ENCODE data around the gene GGTLC1. TPM values are rescaled to one million over a fixed set of nuclear protein-coding genes. Genes with fewer than 3 reads are reported as not detected.
"Not testable (repeated sequence)": the region's sequence is repeated elsewhere in the genome, so short reads cannot be mapped to it uniquely, and the experiment has no call there.

The GGTLC1 gene
- total RNA-seq, 2 donors from 2014 or later: not detected

- not testable (repeated sequence) for H3K9me3 ChIP-seq, H3K27ac ChIP-seq, H3K4me1 ChIP-seq, H3K4me3 ChIP-seq, H3K36me3 ChIP-seq, H3K27me3 ChIP-seq
- peak; percentile 28 for DNase-seq (ENCODE audit: low spot score)
Measured at GRCh38 chr20:23986310-23986709, 2.3 kb downstream of the GGTLC1 start.

GRCh38 chr20:23985790-23986225 is 2.8 kb downstream of the GGTLC1 start:
- peak; percentile 5 for DNase-seq (ENCODE audit: low spot score)
- not testable (repeated sequence) for H3K4me3 ChIP-seq, H3K4me1 ChIP-seq

GRCh38 chr20:23985066-23985789 is 3.4 kb downstream of the GGTLC1 start:
- H3K4me3 ChIP-seq, H3K9me3 ChIP-seq, H3K4me1 ChIP-seq, H3K36me3 ChIP-seq, H3K27me3 ChIP-seq, H3K27ac ChIP-seq: not testable (repeated sequence)
- DNase-seq (ENCODE audit: low spot score): peak; percentile 21

More at GRCh38 chr20:23985790-23986225, 2.8 kb downstream of the GGTLC1 start:
- not testable (repeated sequence) for H3K27me3 ChIP-seq, H3K27ac ChIP-seq, H3K9me3 ChIP-seq, H3K36me3 ChIP-seq

GRCh38 chr20:23984476-23985023 is 4.0 kb downstream of the GGTLC1 start:
- not testable (repeated sequence) for H3K27ac ChIP-seq, H3K27me3 ChIP-seq, H3K4me1 ChIP-seq, H3K36me3 ChIP-seq, H3K4me3 ChIP-seq, H3K9me3 ChIP-seq
- TF ChIP-seq CTCF (IDR thresholded peaks at IDR 0.05): peak in 1 of 2 donors; percentile 19
- peak; percentile 58 for DNase-seq (ENCODE audit: low spot score)

- H3K27ac ChIP-seq, H3K4me3 ChIP-seq, H3K36me3 ChIP-seq, H3K27me3 ChIP-seq, H3K9me3 ChIP-seq, H3K4me1 ChIP-seq: not testable (repeated sequence)
- DNase-seq (ENCODE audit: low spot score): peak; percentile 55
Measured at GRCh38 chr20:23982112-23983018, 6.2 kb downstream of the GGTLC1 start.

- H3K4me1 ChIP-seq, H3K9me3 ChIP-seq, H3K27ac ChIP-seq, H3K27me3 ChIP-seq, H3K36me3 ChIP-seq, H3K4me3 ChIP-seq: not testable (repeated sequence)
- DNase-seq (ENCODE audit: low spot score): peak; percentile 38
Measured at GRCh38 chr20:23981526-23981925, 7.1 kb downstream of the GGTLC1 start.

- H3K4me3 ChIP-seq, H3K27ac ChIP-seq: not testable (repeated sequence)
- DNase-seq (ENCODE audit: low spot score): peak; percentile 58
Measured at GRCh38 chr20:23981014-23981413, 7.6 kb downstream of the GGTLC1 start.

GRCh38 chr20:23979899-23980811 is 8.4 kb downstream of the GGTLC1 start:
- not testable (repeated sequence) for H3K36me3 ChIP-seq, H3K27me3 ChIP-seq, H3K27ac ChIP-seq, H3K4me1 ChIP-seq, H3K9me3 ChIP-seq, H3K4me3 ChIP-seq
- DNase-seq (ENCODE audit: low spot score): peak; percentile 50

More at GRCh38 chr20:23981014-23981413, 7.6 kb downstream of the GGTLC1 start:
- not testable (repeated sequence) for H3K36me3 ChIP-seq, H3K27me3 ChIP-seq, H3K4me1 ChIP-seq, H3K9me3 ChIP-seq

- not testable (repeated sequence) for H3K4me3 ChIP-seq, H3K9me3 ChIP-seq, H3K4me1 ChIP-seq, H3K36me3 ChIP-seq, H3K27ac ChIP-seq, H3K27me3 ChIP-seq
- DNase-seq (ENCODE audit: low spot score): peak; percentile 34
Measured at GRCh38 chr20:23979380-23979779, 9.2 kb downstream of the GGTLC1 start.

GRCh38 chr20:23978457-23978856 is 10.1 kb downstream of the GGTLC1 start:
- not testable (repeated sequence) for H3K27me3 ChIP-seq, H3K4me3 ChIP-seq, H3K27ac ChIP-seq, H3K9me3 ChIP-seq, H3K36me3 ChIP-seq, H3K4me1 ChIP-seq
- DNase-seq (ENCODE audit: low spot score): peak; percentile 50
